WTC11 (cell line): ENCODE measurements around the gene PNMA8C. TPM values are rescaled to one million over a fixed set of nuclear protein-coding genes. Genes with fewer than 3 reads are reported as not detected.
A peak's percentile ranks its signal among the peaks of the same experiment; 100 is the strongest.

Experiments used
- ATAC-seq: fragments of 200-7000 bp; cut with Tn5 transposase; 2 replicates; pipeline ENCODE4 v1.10.0; 2021; ENCODE audit warnings: mild to moderate bottlenecking, moderate library complexity
- CTCF ChIA-PET: fragments of 300-600 bp; sonication (Branson Sonifier 250); formaldehyde crosslinking; loops from one replicate; lab custom pipeline; 2021; ENCODE audit warnings: antibody characterized with exemption; lab: Charles Lee
- POLR2A ChIA-PET: fragments of 350-600 bp; sonication (Branson Sonifier 250); formaldehyde crosslinking; loops from one replicate; lab custom pipeline; 2021; ENCODE audit warnings: antibody characterized with exemption; lab: Charles Lee
- DNase-seq: peaks from one replicate; pipeline ENCODE4 v3.0.0; 2021; ENCODE audit warnings: low spot score
- H3K27ac Mint-ChIP-seq: 2 replicates; pipeline ENCODE4 v1.8.0; 2021; ENCODE audit warnings: mixed read lengths
- H3K27me3 Mint-ChIP-seq: 2 replicates; pipeline ENCODE4 v1.8.0; 2021; ENCODE audit warnings: low read depth, mild to moderate bottlenecking, moderate library complexity, mixed read lengths
- H3K36me3 Mint-ChIP-seq: 2 replicates; pipeline ENCODE4 v1.8.0; 2021; ENCODE audit warnings: mixed read lengths
- H3K4me1 Mint-ChIP-seq: 2 replicates; pipeline ENCODE4 v1.8.0; 2022; ENCODE audit warnings: mixed read lengths
- H3K4me3 Mint-ChIP-seq: 2 replicates; pipeline ENCODE4 v1.8.0; 2021; ENCODE audit warnings: mild to moderate bottlenecking, moderate library complexity, mixed read lengths
- H3K9me3 Mint-ChIP-seq: 2 replicates; pipeline ENCODE4 v1.8.0; 2021; ENCODE audit warnings: mixed read lengths
- CBFB ChIP-seq: sonication (generic); formaldehyde crosslinking; IDR thresholded peaks from 2 replicates; pipeline ENCODE4 v1.8.1; 2022; ENCODE audit warnings: mild to moderate bottlenecking, low read depth, missing genetic modification reagents
- FOXP1 ChIP-seq: sonication (generic); formaldehyde crosslinking; IDR thresholded peaks from 2 replicates; pipeline ENCODE4 v1.8.0; 2022; ENCODE audit warnings: missing genetic modification reagents, mild to moderate bottlenecking, moderate library complexity, borderline replicate concordance
- IRF2 ChIP-seq: sonication (generic); formaldehyde crosslinking; IDR thresholded peaks from 2 replicates; pipeline ENCODE4 v1.8.0; 2022; ENCODE audit warnings: low read depth, missing genetic modification reagents, borderline replicate concordance
- JUN ChIP-seq: sonication (generic); formaldehyde crosslinking; IDR thresholded peaks from 2 replicates; pipeline ENCODE4 v1.8.0; 2023; ENCODE audit warnings: mild to moderate bottlenecking, missing genetic modification reagents
- SOX15 ChIP-seq: fragments of 250-450 bp; sonication (Bioruptor Pico); IDR thresholded peaks from 2 replicates; pipeline ENCODE4 v1.9.0; 2021; ENCODE audit warnings: mild to moderate bottlenecking
- ZNF219 ChIP-seq: sonication (generic); formaldehyde crosslinking; IDR thresholded peaks from 2 replicates; pipeline ENCODE4 v1.8.0; 2023; ENCODE audit warnings: missing genetic modification reagents, mild to moderate bottlenecking, borderline replicate concordance
- ZNF396 ChIP-seq: fragments of 250-450 bp; sonication (Bioruptor Pico); IDR thresholded peaks from 2 replicates; pipeline ENCODE4 v1.8.0; 2021; ENCODE audit warnings: mild to moderate bottlenecking, moderate library complexity, borderline replicate concordance
- ZNF423 ChIP-seq: fragments of 250-450 bp; sonication (Bioruptor Pico); IDR thresholded peaks from 2 replicates; pipeline ENCODE4 v2.1.2; 2022; ENCODE audit warnings: mild to moderate bottlenecking, moderate library complexity
- total RNA-seq: library from RNA; stranded (reverse); gene quantifications from 3 replicates; pipeline ENCODE4 v1.2.3, GENCODE V29; 2021
- TF ChIP-seq, protein P1 (sequence below): sonication (generic); formaldehyde crosslinking; IDR thresholded peaks from 2 replicates; pipeline ENCODE4 v1.8.0; 2023; ENCODE audit warnings: mild to moderate bottlenecking, missing genetic modification reagents
- TF ChIP-seq, protein P2 (sequence below): sonication (generic); formaldehyde crosslinking; IDR thresholded peaks from 2 replicates; pipeline ENCODE4 v1.8.1; 2023; ENCODE audit warnings: mild to moderate bottlenecking, missing genetic modification reagents
- TF ChIP-seq, protein P3 (sequence below): sonication (generic); formaldehyde crosslinking; IDR thresholded peaks from 2 replicates; pipeline ENCODE4 v1.8.1; 2023; ENCODE audit warnings: mild to moderate bottlenecking, missing genetic modification reagents, moderate library complexity
- TF ChIP-seq, protein P4 (sequence below): sonication (generic); formaldehyde crosslinking; IDR thresholded peaks from 2 replicates; pipeline ENCODE4 v1.8.0; 2022; ENCODE audit warnings: mild to moderate bottlenecking, missing genetic modification reagents
- TF ChIP-seq, protein P5 (sequence below): fragments of 250-450 bp; sonication (Bioruptor Pico); IDR thresholded peaks from 2 replicates; pipeline ENCODE4 v1.9.0; 2021; ENCODE audit warnings: mild to moderate bottlenecking
- TF ChIP-seq, protein P6 (sequence below): sonication (generic); formaldehyde crosslinking; IDR thresholded peaks from 2 replicates; pipeline ENCODE4 v1.8.1; 2022; ENCODE audit warnings: low read depth, mild to moderate bottlenecking, moderate library complexity, missing genetic modification reagents, borderline replicate concordance
- TF ChIP-seq, protein P7 (sequence below): sonication (generic); formaldehyde crosslinking; IDR thresholded peaks from 2 replicates; pipeline ENCODE4 v1.8.1; 2023; ENCODE audit warnings: mild to moderate bottlenecking, moderate library complexity, missing genetic modification reagents
- TF ChIP-seq, protein P8 (sequence below): fragments of 200-600 bp; IDR thresholded peaks from 2 replicates; pipeline ENCODE4 v1.8.0; 2022; ENCODE audit warnings: antibody characterized with exemption
- TF ChIP-seq, protein P9 (sequence below): sonication (generic); formaldehyde crosslinking; IDR thresholded peaks from 2 replicates; pipeline ENCODE4 v1.8.0; 2022; ENCODE audit warnings: mild to moderate bottlenecking, missing genetic modification reagents

Gene PNMA8C
- total RNA-seq, 1 experiment from 2014 or later, result 1.2 TPM

DNA sequence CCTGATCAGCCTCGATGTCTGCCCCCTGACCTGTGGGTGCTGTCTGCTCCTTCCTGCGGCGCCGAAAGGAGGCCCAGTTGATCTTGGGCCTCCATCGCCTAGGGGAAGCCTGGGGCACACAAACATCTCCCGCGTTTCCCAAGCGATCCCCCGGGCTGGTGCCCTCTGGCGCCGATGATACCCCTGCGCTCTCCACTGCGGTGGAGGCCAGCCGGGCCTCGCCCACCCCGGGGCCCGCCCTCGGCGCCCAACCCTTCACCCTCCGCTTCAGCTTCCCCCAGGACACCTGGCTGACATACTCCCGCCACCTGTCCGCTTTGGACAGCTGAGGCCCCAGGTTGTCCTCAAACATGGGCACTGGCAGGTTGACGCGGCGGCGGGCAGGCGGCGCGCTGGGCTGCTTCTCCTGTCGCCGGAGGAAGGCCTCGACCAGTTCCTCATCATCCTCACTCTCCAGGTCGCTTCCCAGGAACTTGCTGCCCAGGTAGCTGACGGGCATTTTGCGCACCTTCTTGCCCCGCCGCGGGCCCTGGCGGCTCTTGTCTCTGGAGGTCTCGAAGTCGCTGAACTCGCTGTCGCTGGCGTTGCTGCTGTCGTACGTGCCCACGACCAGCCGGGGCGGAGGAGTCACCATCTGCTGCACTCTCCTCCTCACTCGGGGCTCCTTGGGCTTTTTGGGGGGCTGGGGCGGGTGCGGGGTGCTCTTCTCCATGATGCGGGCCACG, 16.6 kb downstream of the PNMA8C start:
- Mint-ChIP-seq H3K4me3 (peak overlapping the region; percentile 95), H3K27ac (peak overlapping the region; percentile 45; the same call in 1 of the 2 replicates), H3K9me3 (no peaks in the 10 kb centered on the region), H3K27me3 (peaks cover 6% of the 10 kb centered on the region), H3K4me1 (peaks cover 66% of the 10 kb centered on the region), H3K36me3 (peaks cover 13% of the 10 kb centered on the region)
- ChIA-PET POLR2A (no interaction called here), CTCF (interaction anchor here (0.8 to 1.5 kb wide), 3 partner anchors 20 to 125 kb away, joined by 3 to 6 read pairs (median 3); no protein-coding TSS in a partner anchor)
- DNase-seq, result no peak
- TF ChIP-seq, protein P1, sequence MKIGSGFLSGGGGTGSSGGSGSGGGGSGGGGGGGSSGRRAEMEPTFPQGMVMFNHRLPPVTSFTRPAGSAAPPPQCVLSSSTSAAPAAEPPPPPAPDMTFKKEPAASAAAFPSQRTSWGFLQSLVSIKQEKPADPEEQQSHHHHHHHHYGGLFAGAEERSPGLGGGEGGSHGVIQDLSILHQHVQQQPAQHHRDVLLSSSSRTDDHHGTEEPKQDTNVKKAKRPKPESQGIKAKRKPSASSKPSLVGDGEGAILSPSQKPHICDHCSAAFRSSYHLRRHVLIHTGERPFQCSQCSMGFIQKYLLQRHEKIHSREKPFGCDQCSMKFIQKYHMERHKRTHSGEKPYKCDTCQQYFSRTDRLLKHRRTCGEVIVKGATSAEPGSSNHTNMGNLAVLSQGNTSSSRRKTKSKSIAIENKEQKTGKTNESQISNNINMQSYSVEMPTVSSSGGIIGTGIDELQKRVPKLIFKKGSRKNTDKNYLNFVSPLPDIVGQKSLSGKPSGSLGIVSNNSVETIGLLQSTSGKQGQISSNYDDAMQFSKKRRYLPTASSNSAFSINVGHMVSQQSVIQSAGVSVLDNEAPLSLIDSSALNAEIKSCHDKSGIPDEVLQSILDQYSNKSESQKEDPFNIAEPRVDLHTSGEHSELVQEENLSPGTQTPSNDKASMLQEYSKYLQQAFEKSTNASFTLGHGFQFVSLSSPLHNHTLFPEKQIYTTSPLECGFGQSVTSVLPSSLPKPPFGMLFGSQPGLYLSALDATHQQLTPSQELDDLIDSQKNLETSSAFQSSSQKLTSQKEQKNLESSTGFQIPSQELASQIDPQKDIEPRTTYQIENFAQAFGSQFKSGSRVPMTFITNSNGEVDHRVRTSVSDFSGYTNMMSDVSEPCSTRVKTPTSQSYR, result no peak
- TF ChIP-seq ZNF423 (CRISPR knock-in tag), result no peak
- TF ChIP-seq IRF2, result no peak
- TF ChIP-seq ZNF396, result no peak
- TF ChIP-seq, protein P2, sequence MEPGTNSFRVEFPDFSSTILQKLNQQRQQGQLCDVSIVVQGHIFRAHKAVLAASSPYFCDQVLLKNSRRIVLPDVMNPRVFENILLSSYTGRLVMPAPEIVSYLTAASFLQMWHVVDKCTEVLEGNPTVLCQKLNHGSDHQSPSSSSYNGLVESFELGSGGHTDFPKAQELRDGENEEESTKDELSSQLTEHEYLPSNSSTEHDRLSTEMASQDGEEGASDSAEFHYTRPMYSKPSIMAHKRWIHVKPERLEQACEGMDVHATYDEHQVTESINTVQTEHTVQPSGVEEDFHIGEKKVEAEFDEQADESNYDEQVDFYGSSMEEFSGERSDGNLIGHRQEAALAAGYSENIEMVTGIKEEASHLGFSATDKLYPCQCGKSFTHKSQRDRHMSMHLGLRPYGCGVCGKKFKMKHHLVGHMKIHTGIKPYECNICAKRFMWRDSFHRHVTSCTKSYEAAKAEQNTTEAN (CRISPR knock-in tag), result peak; percentile 60; the same call in 1 of the 2 replicates
- TF ChIP-seq, protein P3, sequence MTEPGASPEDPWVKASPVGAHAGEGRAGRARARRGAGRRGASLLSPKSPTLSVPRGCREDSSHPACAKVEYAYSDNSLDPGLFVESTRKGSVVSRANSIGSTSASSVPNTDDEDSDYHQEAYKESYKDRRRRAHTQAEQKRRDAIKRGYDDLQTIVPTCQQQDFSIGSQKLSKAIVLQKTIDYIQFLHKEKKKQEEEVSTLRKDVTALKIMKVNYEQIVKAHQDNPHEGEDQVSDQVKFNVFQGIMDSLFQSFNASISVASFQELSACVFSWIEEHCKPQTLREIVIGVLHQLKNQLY (CRISPR knock-in tag), result no peak
- TF ChIP-seq SOX15 (CRISPR knock-in tag), result no peak
- no peak for TF ChIP-seq JUN (CRISPR knock-in tag)
- TF ChIP-seq, protein P4, sequence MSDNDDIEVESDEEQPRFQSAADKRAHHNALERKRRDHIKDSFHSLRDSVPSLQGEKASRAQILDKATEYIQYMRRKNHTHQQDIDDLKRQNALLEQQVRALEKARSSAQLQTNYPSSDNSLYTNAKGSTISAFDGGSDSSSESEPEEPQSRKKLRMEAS (CRISPR knock-in tag), result 0 out of 2 replicates have a peak, but pooled peaks have one; percentile 45
- TF ChIP-seq, protein P5, sequence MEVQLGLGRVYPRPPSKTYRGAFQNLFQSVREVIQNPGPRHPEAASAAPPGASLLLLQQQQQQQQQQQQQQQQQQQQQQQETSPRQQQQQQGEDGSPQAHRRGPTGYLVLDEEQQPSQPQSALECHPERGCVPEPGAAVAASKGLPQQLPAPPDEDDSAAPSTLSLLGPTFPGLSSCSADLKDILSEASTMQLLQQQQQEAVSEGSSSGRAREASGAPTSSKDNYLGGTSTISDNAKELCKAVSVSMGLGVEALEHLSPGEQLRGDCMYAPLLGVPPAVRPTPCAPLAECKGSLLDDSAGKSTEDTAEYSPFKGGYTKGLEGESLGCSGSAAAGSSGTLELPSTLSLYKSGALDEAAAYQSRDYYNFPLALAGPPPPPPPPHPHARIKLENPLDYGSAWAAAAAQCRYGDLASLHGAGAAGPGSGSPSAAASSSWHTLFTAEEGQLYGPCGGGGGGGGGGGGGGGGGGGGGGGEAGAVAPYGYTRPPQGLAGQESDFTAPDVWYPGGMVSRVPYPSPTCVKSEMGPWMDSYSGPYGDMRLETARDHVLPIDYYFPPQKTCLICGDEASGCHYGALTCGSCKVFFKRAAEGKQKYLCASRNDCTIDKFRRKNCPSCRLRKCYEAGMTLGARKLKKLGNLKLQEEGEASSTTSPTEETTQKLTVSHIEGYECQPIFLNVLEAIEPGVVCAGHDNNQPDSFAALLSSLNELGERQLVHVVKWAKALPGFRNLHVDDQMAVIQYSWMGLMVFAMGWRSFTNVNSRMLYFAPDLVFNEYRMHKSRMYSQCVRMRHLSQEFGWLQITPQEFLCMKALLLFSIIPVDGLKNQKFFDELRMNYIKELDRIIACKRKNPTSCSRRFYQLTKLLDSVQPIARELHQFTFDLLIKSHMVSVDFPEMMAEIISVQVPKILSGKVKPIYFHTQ (CRISPR knock-in tag), result no peak
- TF ChIP-seq FOXP1 (CRISPR knock-in tag), result peak; percentile 47; the same call in 1 of the 2 replicates
- ATAC-seq, result no peak

DNA sequence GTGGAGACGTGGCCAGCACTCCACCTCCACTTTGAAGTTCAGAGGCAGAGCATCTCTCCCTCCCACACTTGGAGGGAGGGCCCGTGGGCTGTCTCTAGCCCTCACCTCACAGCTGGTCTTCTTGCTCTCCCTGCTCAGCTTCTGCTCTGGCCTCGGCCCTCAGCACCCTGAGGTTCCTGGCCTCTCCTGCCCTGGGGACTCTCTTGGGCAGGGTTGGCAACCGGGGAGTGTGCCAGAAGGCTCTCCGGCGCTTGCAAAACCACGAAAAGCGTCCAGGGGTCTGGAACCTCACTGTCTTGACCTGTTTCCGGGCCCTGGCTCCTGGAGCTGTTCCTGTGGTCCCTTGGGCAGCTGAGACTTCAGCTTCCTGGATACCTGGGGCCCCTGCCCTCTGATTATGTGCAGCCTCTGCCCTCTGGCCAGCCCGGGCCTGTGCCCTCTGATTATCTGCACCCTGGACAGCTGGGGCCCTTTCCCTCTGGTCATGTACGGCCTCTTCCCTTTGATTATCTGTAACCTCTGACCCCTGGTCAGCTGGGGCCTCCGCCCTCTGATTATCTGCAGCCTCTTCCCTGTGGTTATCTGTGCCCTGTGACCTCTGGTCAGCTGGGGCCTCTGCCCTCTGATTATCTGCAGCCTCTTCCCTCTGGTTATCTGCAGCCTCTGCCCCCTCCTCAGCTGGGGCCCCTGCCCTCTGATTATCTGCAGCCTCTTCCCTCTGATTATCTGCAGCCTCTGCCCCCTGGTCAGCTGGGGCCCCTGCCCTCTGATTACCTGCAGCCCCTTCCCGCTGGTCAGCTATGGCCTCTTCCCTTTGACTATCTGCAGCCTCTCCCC, 17.4 kb downstream of the PNMA8C start:
- DNase-seq (no peak), ATAC-seq (no peak)
- Mint-ChIP-seq H3K4me3 (peak overlapping the region; percentile 95), H3K36me3 (peaks cover 13% of the 10 kb centered on the region), H3K27ac (0 out of 2 replicates have a peak overlapping the region, but pooled peaks have one; percentile 45), H3K27me3 (peaks cover 13% of the 10 kb centered on the region), H3K4me1 (peaks cover 70% of the 10 kb centered on the region), H3K9me3 (no peaks in the 10 kb centered on the region)
- ChIA-PET POLR2A (interaction anchor here (0.5 kb wide), 1 partner anchor 12 kb away, joined by 3 read pairs; no protein-coding TSS in a partner anchor), CTCF (interaction anchor here (1.5 kb wide), 2 partner anchors 21 to 34 kb away, joined by 3 to 6 read pairs; no protein-coding TSS in a partner anchor)
- TF ChIP-seq, protein P6, sequence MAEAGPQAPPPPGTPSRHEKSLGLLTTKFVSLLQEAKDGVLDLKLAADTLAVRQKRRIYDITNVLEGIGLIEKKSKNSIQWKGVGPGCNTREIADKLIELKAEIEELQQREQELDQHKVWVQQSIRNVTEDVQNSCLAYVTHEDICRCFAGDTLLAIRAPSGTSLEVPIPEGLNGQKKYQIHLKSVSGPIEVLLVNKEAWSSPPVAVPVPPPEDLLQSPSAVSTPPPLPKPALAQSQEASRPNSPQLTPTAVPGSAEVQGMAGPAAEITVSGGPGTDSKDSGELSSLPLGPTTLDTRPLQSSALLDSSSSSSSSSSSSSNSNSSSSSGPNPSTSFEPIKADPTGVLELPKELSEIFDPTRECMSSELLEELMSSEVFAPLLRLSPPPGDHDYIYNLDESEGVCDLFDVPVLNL (CRISPR knock-in tag), result no peak
- TF ChIP-seq, protein P7, sequence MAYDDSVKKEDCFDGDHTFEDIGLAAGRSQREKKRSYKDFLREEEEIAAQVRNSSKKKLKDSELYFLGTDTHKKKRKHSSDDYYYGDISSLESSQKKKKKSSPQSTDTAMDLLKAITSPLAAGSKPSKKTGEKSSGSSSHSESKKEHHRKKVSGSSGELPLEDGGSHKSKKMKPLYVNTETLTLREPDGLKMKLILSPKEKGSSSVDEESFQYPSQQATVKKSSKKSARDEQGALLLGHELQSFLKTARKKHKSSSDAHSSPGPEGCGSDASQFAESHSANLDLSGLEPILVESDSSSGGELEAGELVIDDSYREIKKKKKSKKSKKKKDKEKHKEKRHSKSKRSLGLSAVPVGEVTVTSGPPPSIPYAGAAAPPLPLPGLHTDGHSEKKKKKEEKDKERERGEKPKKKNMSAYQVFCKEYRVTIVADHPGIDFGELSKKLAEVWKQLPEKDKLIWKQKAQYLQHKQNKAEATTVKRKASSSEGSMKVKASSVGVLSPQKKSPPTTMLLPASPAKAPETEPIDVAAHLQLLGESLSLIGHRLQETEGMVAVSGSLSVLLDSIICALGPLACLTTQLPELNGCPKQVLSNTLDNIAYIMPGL, result no peak
- TF ChIP-seq, protein P8, sequence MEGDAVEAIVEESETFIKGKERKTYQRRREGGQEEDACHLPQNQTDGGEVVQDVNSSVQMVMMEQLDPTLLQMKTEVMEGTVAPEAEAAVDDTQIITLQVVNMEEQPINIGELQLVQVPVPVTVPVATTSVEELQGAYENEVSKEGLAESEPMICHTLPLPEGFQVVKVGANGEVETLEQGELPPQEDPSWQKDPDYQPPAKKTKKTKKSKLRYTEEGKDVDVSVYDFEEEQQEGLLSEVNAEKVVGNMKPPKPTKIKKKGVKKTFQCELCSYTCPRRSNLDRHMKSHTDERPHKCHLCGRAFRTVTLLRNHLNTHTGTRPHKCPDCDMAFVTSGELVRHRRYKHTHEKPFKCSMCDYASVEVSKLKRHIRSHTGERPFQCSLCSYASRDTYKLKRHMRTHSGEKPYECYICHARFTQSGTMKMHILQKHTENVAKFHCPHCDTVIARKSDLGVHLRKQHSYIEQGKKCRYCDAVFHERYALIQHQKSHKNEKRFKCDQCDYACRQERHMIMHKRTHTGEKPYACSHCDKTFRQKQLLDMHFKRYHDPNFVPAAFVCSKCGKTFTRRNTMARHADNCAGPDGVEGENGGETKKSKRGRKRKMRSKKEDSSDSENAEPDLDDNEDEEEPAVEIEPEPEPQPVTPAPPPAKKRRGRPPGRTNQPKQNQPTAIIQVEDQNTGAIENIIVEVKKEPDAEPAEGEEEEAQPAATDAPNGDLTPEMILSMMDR, result no peak
- TF ChIP-seq ZNF219 (CRISPR knock-in tag), result no peak
- TF ChIP-seq, protein P9, sequence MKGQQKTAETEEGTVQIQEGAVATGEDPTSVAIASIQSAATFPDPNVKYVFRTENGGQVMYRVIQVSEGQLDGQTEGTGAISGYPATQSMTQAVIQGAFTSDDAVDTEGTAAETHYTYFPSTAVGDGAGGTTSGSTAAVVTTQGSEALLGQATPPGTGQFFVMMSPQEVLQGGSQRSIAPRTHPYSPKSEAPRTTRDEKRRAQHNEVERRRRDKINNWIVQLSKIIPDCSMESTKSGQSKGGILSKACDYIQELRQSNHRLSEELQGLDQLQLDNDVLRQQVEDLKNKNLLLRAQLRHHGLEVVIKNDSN, result no peak
- TF ChIP-seq CBFB (CRISPR knock-in tag), result no peak
- TF ChIP-seq, protein P4 (CRISPR knock-in tag), result no peak
